Central memory CD4-positive, alpha-beta T cell (primary cell): ENCODE data around the gene B3GALT5.
"Not testable (repeated sequence)": the region's sequence is repeated elsewhere in the genome, so short reads cannot be mapped to it uniquely, and the experiment has no call there.

Experiments used
- DNase-seq: peaks from one replicate; pipeline ENCODE4 v3.0.0; 2022

Gene B3GALT5

DNA sequence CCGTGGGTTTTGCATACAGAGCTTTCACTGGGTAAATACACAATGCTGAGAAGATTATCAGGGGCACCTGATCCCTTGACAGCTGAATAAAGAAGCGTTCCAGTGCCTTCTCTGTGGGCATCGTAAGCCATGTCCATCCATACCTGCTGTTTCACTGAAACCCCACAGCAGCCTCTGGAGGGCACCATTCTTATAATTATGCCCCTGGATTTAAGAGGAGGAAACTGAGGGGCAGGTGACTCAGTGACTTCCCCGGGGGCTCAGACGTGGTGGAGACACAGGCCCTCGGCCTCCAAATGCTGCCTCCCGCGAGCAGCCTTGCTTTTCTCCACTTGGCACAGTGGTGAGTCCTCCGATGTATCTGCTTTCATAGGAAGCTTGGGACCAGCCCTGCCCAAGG, 56.7 kb downstream of the B3GALT5 start:
- DNase-seq = no peak

DNA sequence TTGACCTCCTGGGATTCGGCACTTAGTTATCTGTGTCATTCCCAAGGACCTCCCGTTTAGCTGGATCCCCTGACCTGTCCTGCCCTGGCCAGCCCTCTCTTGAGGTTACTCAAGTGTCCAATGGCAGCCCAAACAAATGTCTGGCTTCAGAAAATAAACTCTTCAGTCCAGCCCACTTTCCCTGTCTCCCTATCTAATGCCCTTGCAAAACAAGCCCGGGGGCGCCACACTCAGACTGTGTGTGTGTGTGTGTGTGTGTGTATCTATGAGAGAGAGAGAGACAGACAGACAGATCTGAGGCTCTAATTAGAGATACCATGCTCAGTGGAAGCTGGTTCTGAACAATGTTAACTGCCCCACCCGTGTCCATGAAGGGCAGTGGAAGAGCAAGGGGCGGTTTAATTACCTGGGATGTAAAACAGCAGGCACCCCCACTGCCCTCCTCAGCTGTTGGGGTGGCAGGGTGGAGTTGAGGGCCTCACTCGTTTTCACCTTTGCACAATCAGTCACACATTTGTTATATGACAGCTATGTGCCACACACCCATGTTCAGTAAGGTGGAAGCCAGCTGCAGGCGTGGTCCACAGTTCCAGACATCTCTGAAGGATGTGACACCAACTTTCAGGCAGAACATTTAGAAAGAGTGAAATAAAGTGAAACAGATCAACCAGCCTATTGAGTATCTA, 57.4 kb downstream of the B3GALT5 start:
- DNase-seq = no peak

DNA sequence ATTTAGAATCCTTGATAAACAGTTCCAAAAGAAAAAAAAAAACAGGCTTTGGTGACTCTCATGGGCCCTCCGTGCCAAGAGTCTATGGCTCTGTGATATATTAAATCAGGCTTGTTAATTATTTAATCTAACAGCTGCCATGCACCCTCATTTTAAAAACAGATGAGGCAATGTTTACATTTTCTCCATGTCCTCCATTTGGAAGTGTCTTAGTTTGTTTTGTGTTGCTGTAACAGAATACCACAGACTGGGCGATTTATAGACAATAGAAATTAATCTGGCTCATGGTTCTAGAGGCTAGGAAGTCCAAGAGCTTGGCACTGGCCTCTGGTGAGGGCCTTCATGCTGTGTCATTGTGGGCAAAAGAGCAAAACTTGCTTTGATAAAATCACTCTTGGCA, 58.0 kb downstream of the B3GALT5 start:
- no peak for DNase-seq

DNA sequence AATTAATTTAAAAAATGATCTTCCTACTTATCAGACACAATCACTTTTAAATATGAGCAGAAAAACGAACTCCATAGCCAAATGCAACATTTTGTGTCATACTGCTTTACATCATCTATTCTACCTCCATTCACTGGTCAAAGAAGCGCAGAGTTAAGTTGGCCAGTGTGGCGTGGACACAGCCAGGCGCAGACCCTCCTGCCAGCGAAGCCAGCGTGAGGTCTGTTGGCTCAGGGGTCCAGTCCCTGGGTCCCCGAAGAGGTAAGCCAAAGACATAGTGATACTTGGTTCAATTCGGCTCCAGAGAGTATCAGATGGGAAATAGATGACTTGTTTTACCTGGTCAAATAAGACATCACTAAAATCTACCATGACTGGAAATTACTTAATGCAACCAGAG, 59.2 kb downstream of the B3GALT5 start:
- no peak for DNase-seq

DNA sequence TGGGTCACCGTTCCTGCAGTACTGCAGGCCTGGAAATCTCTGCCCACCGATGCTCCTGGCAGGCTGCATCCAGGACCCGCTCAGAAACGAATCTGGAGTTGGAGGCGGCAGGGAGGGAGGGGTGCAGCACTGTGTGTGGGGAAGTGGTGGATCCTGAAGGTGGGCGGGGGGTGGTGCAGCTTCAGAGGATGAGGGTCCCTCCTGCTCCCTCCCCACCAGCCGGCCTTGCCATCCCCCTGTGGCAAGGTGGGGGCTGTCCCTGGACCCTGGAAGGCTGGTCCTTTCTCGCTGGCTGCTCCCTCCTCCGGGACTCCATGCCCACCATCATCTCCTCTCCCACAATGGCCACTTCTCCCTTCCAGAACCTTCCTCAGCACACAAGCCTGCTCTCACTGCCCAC, 60.4 kb downstream of the B3GALT5 start:
- no peak for DNase-seq

DNA sequence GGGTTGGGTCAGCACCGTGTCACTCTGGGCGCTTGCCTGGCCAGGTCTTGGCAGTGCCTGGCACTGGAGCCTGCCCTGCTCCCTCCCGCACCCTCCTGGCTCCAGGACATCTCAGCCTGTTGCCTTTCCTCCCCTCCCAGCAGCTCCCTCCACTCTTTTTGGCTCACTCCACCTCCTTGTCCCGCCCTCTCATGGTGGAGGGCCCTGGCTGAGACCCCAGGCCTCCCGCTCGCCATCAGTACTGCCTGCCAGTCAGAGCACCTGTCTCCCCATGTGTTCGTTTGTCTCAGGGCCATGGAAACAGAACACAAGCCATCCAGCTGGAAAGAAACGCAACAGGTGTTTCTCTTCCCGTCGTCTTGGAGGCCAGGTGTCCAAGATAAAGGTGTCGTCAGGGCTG, 61.0 kb downstream of the B3GALT5 start:
- no peak for DNase-seq

DNA sequence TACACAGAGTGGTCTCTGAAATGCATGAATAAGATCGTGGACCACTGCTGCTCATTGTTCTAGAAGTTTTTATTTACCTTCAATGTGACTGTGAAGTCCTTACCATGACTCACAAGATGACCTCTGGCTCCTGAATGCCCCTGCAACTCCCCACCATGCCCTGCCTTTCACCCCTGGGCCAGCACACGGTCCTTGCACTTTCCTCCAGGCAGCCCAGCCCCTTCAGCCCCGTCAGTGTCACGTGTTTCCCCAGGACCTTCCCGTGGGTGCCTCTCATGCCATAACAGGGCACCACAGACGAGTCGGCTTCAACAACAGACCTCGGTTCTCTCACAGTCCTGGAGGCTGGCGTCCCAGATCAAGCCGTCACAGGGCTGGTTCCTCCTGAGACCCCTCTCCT, 62.1 kb downstream of the B3GALT5 start:
- no peak for DNase-seq

DNA sequence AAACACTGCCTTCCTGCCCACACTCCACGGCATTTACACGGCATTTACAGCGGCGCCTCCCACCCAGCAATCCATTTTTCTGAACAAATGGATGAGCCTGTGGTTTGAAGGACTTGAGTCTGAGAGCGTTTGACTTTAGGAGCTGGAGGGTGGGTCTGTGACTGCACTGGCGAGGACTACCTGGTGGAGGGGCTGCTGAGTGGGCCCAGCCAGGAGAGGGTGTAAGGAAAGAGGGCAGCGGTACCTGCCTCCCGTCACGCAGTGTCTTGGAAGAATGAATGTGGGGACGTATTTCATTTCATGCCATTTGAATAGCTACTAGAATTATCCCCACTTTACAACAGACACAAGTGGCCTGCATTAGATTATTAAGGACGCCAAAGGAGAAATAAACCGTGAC, 62.9 kb downstream of the B3GALT5 start:
- DNase-seq = no peak

DNA sequence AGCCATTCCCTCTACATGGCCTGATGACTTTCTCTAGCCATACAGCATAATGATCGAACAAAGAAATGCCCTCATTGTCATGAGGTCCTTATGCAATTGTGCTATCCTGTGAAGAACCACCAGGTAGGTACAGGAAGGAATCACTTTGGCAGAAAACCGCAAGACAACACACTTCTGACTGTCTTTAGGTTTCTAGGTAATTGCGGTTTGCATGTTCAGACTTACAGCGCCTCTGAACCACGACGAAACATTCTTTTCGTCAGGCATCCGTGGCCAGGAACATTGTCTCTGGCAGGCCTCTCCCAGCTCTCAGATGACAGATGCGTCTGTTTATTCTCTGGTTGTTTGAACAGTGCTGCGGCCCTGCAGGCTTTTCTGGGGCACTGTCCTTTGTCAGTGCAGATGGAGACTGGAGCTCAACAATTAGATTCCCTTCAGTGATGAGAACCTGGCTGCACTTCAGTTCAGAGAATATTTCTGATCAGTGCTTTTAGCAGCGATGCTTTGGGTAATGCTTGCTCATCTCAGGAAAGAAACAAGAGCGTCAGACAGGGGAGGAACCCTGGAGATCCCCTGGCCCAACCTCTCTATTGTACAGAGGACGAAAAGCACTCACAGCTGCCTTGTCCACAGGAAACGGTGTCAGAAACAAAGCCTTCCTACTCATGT, 63.4 kb downstream of the B3GALT5 start:
- DNase-seq = no peak

DNA sequence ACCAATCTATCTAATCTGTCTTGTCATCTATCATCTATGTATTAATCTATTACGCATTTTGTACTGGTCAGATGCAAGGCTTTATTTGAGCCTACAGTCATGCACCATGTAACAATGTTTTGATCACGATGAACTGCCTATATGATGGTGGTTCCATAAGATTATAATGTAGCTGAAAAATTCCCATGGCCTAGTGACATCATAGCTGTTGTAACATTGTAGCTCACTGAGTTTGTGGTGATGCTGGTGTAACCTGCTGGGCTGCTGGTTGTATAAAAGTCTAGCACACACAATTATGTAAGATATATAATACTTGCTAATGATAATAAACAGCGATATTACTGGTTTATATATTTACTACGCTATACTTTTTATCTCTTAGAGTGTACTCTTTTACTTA, 67.5 kb downstream of the B3GALT5 start:
- DNase-seq = no peak

DNA sequence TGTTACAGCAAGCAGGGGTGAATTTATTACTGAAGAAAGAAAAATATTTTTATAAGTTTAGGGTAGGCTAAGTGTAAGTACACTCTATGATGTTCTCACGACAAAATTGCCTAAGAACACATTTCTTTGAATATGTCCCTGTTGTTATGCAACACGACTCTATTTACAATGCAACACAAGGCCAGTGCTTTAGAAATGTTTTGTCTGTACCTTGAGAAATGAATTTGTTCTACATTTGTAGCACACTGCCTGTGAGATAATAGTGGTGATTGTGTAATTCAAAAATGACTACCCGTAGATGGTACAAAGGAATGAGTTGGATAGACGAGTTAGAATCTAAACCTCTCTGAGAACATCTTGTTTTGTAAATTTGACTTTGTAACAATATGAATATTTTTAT, 68.5 kb downstream of the B3GALT5 start:
- DNase-seq = no peak

DNA sequence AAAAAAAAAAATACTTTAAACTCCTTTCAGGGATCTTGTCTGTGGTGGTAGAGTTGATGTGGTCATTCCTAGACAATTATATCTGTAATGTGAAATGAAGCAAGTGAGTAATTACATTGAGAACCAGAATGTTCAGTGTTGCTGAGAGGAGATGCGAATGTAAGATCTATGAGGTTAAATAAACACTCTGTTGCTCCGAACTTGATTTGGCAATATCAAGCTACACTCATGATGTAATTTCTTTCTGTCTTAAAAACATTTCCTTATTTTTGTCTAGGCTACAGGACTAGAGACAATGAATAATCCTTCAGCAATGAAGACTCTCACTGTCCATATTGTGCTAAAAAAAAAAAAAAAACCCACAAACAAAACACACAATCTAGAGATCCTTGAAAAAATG, 69.1 kb downstream of the B3GALT5 start:
- no peak for DNase-seq

DNA sequence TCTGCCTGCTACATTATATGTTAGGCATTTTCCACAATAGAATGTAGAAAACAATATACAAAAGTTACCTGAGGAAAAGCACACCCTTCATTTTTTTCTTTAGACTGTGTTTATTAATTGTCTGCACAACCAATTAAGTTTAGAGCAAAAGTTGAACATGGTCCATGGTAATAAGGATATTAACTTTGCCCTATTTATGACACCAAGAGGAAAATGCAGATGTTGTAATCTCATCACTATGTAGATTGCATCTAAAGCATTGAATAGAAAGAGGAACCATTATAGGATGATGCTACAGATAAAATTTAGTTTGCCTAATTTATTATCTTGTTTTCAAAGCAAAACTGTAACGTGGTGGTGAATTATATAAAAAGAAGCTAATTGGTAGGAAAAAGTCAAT, 72.5 kb downstream of the B3GALT5 start:
- no peak for DNase-seq

DNA sequence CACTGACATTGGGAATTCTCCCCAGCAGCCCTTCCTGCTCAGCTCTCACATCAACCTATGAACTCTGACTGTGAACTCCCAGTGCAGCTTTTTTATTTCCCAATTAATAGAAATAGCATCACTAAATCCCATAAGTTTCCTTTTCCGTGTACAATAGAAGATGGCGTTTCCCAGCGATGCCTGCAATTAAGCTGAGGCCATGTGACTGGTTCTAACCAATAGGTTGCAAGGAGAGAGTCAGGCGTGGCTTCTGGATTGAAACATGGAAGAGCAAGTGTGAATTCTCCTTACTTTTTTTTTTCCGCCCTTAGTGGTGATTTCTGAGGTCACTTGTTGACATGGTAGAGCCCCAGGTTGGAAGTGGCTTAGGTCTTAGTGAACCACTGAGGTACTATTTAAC, 73.3 kb downstream of the B3GALT5 start:
- no peak for DNase-seq

DNA sequence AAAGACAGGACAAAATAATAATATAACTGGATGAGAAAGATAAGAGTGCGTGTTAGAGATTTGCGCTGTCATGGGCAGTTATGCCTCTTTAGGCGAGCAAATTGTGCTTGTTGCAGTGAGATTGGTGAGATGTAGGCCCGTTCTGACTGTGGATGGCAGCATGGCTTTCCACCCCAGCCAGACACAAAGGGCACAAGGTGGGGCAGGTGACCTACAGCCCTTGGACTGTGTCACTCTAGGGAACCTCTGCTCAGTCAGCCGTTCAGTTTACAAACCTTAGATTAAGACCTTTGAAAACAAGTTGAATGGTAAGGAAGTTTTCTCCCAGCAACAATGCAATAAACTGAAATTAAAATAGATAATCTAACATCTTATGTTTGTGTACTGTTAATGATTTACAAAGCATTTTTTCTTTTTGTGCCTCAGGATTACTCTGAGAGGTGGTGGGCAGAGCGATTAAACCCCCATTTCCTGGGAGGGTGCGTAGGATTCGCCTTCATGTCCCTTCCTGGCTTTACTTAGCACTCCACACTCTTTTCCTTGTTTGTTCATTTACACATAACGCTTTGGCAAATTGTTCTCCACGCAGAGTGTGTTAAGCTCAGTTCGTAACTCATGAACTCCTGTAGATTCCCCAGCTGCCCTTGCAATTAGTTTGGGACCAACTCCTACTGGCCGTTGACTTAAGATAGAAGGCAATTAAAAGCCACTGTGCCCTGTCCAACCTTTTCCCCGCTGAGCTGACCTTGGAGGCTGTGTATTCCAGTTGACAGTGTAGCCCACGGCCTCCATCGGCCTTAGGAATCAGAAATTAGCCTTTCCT, 74.1 kb downstream of the B3GALT5 start:
- no peak for DNase-seq

DNA sequence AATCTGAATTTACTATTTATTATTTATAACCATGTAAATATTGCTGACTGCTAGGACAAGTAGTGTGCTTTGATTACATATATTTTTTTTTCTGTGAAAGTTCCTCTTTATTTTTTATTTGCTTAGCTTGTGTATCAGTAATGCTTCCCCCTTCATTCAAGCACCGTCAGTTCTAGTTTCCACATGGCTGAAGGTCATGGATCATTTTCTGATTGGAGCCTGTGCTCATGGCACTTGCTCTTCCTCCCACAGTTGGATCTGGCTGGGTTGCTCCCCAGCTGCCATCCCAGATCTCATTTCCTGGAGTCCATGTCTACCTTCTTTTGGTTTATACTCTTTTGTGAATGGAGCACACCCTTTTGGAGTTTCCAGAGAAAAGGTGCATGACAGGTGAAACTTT, 75.3 kb downstream of the B3GALT5 start:
- DNase-seq = no peak

DNA sequence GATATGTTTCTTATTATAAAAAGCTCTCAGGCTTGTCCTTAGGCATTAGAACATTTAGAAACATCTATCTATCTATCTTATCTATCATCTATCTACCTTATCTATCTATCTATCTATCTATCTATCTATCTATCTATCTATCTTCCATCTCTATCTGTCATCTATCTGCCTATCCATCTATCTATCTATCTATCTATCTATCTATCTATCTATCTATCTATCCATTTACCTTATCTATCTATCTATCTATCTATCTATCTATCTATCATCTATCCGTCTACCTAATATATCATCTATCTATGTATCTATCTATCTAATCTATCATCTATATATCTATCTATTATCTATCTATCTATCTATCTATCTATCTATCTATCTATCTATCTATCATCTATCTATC, 77.1 kb downstream of the B3GALT5 start:
- not testable (repeated sequence) for DNase-seq

DNA sequence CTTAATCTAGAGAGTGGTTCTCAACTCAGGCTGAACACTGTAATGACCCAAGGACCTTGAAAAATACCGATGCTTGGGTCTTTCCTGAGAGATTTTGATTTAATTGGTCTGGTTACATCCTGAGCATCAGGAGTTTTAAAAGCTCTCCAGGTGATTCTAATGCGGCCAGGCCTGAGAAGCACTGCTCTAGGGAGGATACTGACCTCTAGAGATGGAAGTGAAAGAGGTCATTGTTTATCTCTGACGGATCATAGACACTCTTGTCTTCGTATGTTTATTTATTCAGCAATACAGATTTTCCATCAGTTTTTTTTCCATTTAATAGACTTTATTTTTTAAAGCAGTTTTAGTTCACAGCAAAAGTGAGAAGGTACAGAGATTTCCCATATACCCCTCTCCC, 77.7 kb downstream of the B3GALT5 start:
- no peak for DNase-seq

DNA sequence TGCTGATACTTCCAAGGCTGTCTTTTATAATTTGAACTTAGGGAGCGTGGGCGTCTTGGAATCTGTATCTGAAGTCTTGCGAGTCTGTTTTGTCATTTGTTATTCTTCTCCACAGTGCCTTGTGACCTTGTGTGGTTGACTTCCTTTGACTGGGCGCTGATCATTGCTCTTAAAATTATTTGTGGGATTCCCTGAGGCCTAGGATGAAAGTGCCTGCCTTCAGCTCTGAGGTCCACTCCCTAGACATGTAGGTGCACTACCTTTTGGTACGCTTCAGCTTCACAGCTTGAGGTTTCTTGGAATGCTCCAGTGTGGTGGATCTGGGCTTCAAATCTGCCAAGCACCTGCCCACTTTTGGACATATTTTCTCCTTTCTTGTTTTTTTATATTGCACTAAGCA, 82.0 kb downstream of the B3GALT5 start:
- DNase-seq = no peak

DNA sequence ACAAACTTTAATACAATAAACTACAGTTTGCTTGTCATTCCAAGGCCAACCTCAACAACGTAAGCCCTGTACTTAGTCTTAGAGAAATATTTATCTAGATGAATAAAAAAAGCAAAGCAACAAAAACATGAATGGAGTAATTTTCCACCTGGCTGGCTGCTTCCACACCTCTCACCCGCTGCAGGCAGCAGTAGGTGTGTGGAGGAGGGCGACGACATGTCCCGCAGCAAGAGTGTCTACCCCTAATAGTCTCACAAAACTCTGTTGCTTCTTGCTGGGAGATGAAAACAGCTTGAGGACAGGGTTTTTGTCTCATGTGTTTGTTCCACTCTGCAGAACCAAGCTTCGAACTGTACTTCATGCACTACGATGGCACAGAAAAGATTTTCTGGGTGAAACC, 83.5 kb downstream of the B3GALT5 start:
- no peak for DNase-seq

DNA sequence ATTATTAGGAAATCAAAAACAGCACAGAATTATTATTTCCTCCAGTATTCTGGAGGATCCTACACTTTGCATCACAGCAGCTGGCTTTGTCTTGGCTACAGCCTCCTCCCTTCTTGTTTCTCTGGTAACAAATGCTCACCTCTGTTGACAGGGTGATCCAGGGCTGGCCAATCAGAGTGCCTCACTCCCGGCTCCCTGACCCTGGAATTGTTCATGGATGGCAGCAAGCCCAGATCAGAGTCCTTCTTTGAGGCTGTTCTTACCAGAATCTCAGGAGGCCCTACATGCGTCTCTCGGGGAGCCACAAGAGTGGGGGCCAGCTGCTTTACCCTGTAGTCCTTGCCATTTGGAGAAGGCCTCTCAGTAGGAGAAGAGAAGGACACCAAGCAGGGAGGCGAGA, 83.9 kb downstream of the B3GALT5 start:
- no peak for DNase-seq

DNA sequence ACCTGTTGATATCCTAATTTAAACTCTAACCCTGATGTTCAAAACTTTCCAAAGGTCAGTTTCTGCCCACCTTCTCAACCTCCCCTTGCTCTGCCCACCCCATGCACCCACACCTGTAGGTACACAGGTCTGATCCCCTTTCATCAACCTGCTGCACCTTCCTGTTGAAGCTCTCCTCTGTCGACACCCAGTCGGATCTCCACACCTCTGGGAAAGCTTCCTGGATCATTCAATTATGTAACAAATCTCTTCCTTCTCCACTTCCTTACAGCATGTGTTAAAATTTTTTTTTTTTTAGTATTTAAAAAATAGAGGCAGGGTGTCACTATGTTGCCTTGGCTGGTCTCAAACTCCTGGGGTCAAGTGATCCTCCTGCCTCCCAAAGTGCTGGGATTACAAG, 87.6 kb downstream of the B3GALT5 start:
- no peak for DNase-seq

DNA sequence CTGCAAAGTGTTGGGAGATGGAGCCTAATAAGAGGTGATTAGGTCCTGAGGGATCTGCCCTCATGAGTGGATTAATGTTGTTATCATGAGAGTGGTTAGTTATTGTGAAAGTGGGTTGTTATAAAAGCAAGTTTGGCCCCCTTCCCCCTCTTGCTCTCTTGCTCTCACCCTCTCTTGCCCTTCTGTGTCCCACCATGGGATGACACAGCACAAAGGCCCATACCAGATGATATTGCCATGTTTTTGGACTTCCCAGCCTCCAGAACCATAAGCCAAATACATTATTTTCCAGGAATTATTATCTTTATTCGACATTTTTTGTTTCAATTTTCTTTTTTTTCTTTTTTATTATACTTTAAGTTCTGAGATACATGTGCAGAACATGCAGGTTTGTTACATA, 90.8 kb downstream of the B3GALT5 start:
- DNase-seq = no peak

DNA sequence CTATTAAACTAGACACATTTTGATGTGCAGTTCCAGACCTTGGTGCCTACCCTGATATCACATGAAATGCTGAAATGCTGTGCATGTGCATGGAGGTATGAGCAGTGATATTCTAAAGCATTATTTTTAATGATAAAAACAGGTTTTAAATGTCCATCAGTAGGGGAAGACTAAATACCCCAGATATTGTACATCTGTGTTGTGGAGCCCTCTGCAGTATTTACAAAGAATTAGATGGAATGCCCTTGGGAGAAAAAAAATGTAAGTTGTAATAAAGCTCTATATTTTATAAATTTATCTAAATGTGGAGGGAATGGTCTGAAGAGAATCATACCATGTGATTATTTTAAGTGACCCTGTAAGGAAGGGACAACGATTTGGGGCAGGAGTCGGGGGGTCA, 93.1 kb downstream of the B3GALT5 start:
- DNase-seq = no peak
